NCI-H524 treated with DMSO at 0.1 percent for 48 hours (cell line): ENCODE measurements around the gene NDUFA8.

Experiments
- DNase-seq: peaks from one replicate; lab custom pipeline; 2025; lab: John Stamatoyannopoulos, UW

The NDUFA8 gene

DNA sequence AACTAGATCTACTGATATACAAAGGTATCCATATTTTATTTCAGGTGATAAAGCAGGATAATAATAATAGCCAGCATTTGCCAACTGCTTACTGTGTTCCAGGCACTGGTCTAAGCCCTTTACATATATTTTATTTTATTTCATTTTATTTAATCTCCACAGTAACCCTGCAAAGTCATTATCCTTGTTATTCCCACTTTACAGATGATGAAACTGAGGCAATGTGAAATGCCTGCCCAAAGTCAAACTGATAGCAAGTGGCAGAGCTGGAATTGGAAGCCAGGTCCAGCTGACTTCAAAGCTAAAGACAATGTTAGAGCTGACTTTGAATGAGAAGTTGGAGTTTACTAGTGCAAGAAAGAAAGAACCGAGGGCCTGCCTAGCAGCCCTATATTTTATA, 25.0 kb upstream of the NDUFA8 start:
- DNase-seq: no peak

DNA sequence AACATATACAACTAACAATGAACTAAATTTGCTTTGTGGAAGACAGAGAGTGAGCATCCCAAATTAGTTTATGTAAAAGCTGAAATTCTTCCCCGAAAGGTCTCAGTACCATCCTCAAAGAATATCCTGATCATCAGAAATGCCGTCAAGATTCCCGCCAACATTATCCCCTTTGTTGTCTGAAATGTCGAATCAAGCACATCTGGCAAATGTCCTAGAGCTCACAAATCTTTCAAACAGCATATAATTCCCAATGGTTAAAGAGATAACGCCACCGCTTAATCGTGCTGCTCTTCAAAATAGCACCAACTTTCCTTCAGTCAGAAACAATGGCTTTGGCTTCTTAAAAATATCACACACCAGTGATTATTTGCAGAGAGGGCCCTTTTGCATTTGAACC, 23.9 kb upstream of the NDUFA8 start:
- no peak for DNase-seq

- no peak for DNase-seq
These were observed 21.1 kb upstream of the NDUFA8 start for GRCh38 chr9:122180633-122181032.

DNA sequence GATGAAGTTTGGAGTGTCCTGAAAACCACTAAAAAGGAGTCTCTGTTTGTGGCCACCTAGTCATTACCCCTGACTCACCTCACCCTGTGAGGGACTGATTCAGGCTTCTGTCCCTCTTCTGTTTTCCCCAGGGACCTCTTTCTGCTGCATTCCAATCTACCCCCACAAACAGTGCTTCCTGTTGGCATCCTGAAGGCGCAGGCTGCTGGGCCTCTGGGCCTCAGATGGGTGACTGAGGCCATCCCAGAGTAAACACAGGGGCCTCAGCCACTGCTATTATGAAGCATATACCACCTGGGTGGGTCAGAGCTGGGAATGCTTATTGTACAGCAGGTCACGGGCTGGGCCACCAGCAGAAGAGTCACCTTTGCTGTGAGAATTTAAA, 20.1 kb upstream of the NDUFA8 start:
- DNase-seq: no peak

DNA sequence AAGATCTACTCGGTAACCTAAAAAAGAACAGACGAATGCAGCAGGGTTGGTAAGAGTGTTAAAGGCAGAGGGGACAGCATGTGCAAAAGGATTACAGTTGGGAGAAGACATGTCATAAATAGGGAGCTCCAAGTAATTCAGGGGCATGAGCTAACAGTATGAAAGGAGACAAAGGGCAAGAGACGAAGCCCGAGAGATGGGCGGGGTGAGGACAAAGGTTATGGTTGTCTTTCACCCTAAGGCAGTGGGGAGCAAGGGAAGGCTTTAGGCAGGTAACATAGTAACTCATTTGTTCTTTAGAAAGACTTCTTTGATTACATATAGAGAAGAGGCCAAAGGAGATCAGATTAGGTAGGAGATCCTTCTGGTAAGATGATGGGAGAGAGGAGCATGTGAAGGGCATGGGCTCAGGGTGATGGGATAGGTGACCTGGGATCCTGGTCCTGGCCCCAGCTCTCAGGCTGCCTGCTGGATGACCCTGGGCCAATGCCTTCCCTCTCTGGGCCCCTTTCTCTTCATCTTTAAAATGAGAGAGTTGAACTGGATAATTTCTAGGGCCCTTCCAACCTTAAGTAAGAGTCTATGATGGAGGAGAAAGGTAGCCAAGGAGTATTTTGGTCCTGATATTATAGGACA, 19.6 kb upstream of the NDUFA8 start:
- no peak for DNase-seq

DNA sequence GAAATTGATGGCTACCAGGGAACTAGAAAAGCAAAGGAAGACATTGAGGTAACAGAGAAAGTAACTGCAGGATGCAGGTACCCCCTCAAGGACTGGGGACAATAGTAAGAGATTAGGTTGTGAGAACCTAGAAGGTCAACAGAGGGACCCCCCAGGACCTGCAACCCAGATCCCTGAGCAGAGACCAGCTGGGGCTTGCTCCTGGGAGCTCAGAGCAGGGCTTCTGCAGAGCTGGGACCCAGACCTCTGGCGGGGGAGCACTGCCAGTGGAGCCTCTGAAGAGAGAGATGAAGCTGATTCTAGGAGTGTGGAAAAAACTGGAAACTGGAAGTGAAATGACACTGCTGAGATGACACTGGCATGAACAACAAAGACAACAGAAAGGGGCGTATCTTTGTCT, 17.3 kb upstream of the NDUFA8 start:
- no peak for DNase-seq

DNA sequence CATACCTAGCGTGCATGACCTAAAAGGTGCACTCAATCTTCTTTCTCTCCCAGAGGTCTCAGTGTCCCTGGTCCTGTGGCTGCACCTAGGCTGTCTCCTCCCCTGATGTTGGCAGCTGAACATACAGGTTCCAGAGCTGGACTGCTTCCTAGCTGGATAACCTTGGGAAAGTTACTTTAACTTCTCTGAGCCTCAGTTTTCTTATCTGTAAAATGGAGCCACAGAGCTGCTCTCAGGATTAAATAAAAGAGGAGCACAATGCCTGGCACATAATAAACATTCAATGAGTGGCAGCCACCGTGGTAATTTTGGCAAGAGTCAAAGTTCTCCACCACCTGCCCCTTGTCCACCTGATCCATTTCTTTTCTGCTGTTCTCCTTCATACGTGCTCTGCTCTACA, 14.1 kb upstream of the NDUFA8 start:
- no peak for DNase-seq

DNA sequence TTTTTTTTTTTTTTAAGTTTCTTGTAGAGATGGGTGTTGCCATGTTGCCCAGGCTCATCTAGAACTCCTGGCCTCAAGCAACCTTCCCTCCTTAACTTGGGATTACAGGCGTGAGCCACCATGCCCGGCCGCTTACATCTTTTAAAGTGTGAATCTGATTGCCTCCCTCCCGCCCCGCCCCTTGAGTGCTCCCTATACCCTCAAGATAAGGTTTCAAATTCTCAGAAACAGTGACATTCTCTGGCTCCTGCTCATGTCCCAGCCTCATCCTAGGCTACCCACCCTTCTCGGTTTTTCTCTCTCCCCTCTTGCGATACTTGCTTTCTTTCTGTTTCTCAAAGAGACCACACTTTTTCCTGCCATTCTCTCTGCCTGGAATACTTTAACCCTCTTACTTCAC, 12.6 kb upstream of the NDUFA8 start:
- DNase-seq: no peak

- no peak for DNase-seq
These were observed 8.8 kb upstream of the NDUFA8 start for GRCh38 chr9:122168356-122168755.

GRCh38 chr9:122164286-122164685, 4.7 kb upstream of the NDUFA8 start:
- DNase-seq: no peak

- no peak for DNase-seq
These were observed 2.8 kb upstream of the NDUFA8 start for GRCh38 chr9:122162415-122162814.

- DNase-seq: no peak
These were observed 307 bp upstream of the NDUFA8 start for GRCh38 chr9:122159925-122160246.

GRCh38 chr9:122158202-122158601, 1.4 kb downstream of the NDUFA8 start:
- peak; percentile 9 for DNase-seq

DNA sequence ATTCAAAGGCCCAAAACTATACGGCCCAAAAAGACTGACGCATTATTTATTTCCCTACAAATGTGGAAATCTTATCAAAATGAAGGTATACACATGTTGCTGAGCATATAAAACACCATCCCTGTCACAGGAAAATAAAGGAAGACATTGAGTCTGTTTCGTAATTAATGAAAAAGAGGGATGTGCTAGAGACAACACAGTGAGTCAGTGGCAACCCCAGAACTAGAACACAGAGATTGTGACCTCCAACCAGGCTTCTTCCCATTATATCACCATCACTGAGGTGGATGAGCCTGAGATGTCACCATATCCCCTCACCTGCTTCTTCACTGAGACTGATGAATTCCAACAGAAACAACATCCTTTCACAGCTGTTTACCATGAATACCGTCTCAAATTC, 3.8 kb downstream of the NDUFA8 start:
- DNase-seq: no peak

- no peak for DNase-seq
These were observed 8.2 kb downstream of the NDUFA8 start for GRCh38 chr9:122151267-122151828.

- DNase-seq: no peak
These were observed 14.1 kb downstream of the NDUFA8 start for GRCh38 chr9:122145592-122145863.

- DNase-seq: no peak
These were observed 14.6 kb downstream of the NDUFA8 start for GRCh38 chr9:122144836-122145591.

GRCh38 chr9:122143876-122144405, 15.6 kb downstream of the NDUFA8 start:
- DNase-seq: no peak

- no peak for DNase-seq
These were observed 16.3 kb downstream of the NDUFA8 start for GRCh38 chr9:122143296-122143695.

GRCh38 chr9:122141671-122142070, 17.9 kb downstream of the NDUFA8 start:
- DNase-seq: no peak

- DNase-seq: no peak
These were observed 19.0 kb downstream of the NDUFA8 start for GRCh38 chr9:122140368-122141193.

DNA sequence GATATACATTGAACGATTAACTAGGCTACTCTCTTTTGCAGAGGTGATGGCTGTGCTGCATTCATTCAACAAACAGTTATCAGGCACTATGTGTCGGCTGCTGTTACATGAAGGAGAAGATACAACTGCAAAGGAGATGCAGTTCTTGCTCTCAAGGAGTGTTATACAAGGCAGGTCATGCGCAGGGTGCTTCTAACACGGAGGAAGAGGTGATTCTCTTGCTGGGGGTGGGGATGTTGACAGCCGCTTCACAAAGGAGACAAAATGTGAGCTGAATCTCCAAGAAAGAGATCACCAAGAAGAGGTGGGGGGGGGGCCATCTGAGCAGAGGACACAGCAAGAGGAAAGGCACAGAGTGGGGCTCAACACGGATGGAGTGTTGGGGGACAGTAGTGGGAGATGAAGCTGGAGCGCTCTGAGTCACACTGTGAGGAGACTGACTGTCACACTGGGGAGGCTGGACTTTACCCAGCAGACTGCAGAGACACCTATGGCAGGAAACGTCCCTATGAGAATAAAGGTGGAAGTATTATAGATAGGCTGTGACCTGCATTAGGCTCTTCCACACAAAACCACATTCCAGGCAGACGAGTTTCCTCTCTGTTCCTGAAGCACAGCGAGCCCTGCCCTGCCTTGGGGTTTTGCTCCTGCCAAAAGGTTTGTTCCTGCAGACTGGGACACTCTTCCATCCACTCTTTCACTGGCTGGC, 20.9 kb downstream of the NDUFA8 start:
- no peak for DNase-seq
